MCF 10A (cell line): ENCODE results near the gene TSC22D3. TPM values are rescaled to one million over a fixed set of nuclear protein-coding genes. Genes with fewer than 3 reads are reported as not detected.

Source experiments
- BruUV-seq: library from RNA; stranded (reverse); fragments of 400-500 nt; replicated peaks from 2 replicates; lab custom pipeline; 2021; lab: Mats Ljungman, UMichigan
- CTCF ChIA-PET: fragments of 300-600 bp; sonication (Branson Sonifier 250); formaldehyde crosslinking; extraction: SDS; loops from one replicate; lab custom pipeline; 2021; ENCODE audit warnings: antibody characterized with exemption, inconsistent platforms; lab: Yijun Ruan, JAX
- POLR2A ChIA-PET: fragments of 300-600, 350-650 bp; sonication (Branson Sonifier 250); formaldehyde crosslinking; extraction: SDS; loops from one replicate; lab custom pipeline; 2020; ENCODE audit warnings: antibody characterized with exemption, inconsistent platforms; lab: Yijun Ruan, JAX
- DNase-seq: peaks from one replicate; pipeline ENCODE4 v3.0.0-alpha.2; 2018; ENCODE audit not compliant: unreplicated experiment
- H3K27ac Mint-ChIP-seq: one replicate; pipeline ENCODE4 v1.8.0; 2022; ENCODE audit warnings: mild to moderate bottlenecking, low read depth, mixed read lengths; ENCODE audit not compliant: unreplicated experiment
- H3K27me3 Mint-ChIP-seq: one replicate; pipeline ENCODE4 v1.8.0; 2022; ENCODE audit warnings: mixed read lengths; ENCODE audit not compliant: insufficient read depth, unreplicated experiment
- H3K36me3 Mint-ChIP-seq: one replicate; pipeline ENCODE4 v1.8.0; 2022; ENCODE audit warnings: mild to moderate bottlenecking, moderate library complexity, mixed read lengths; ENCODE audit not compliant: insufficient read depth, unreplicated experiment
- H3K4me1 Mint-ChIP-seq: one replicate; pipeline ENCODE4 v1.8.0; 2022; ENCODE audit warnings: mixed read lengths; ENCODE audit not compliant: insufficient read depth, unreplicated experiment
- H3K4me3 Mint-ChIP-seq: one replicate; pipeline ENCODE4 v1.8.0; 2022; ENCODE audit warnings: mild to moderate bottlenecking, moderate library complexity, mixed read lengths; ENCODE audit not compliant: unreplicated experiment
- H3K9me3 Mint-ChIP-seq: one replicate; pipeline ENCODE4 v1.8.0; 2022; ENCODE audit warnings: mixed read lengths; ENCODE audit not compliant: unreplicated experiment
- CTCF ChIP-seq: fragments of 200-600 bp; IDR thresholded peaks from one replicate; pipeline ENCODE4 v1.8.0; 2022; ENCODE audit warnings: antibody characterized with exemption, mild to moderate bottlenecking; ENCODE audit not compliant: unreplicated experiment
- intact Hi-C: fragments of 100-400 bp; cut with micrococcal nuclease; formaldehyde crosslinking; loops from 2 replicates; pipeline ENCODE4 v1.14.1; 2022
- total RNA-seq: library from RNA; stranded (reverse); gene quantifications from 2 replicates; pipeline ENCODE4 v1.2.3, GENCODE V29; 2022

TSC22D3 gene
- total RNA-seq, 1 experiment from 2014 or later, result 124 TPM

DNA sequence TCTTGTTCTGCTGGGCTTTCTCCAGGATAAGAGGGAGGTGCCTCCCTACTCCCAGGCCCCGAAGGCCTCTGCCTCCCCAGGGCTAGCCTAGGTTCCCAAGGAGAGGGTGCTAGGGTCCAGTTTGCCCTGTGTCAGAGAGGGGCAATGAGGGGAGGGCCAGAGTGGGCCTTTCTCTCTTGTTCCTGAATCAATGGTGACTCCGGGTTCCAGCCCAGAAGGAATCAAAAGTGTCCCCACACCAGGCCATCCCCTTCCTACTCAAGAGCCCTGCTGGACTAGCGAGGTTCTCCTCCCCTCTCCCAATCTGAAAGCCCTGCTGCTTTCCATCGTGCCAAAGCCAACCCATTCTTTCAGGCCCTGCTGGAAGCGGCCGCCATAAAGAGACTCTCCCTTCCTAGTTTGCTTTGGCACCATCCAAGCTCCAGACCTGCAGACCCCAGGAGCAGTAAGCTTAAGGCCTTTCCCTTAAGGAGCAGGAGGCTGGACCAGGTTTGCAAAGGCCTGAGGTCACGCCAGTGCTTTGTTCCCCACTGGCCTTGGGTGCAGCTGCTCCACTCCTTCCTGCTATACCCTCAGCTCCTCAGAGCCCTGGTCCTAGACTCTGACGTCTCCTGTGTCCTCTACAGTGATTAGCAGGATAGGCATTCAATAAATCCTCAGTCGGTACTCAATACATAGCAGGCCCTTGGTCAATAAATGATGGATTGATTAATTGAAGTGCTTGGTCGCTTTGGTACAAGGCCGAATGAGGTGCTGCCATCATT is 10.6 kb downstream of the TSC22D3 start:
- no peak overlapping the region for H3K27ac Mint-ChIP-seq
- H3K4me1 Mint-ChIP-seq, result no peaks in the 10 kb centered on the region
- TF ChIP-seq CTCF, result no peak
- H3K4me3 Mint-ChIP-seq, result no peak overlapping the region
- intact Hi-C loops, result no loop called here
- no peaks in the 10 kb centered on the region for H3K9me3 Mint-ChIP-seq
- BruUV-seq, result no TSS peak
- H3K36me3 Mint-ChIP-seq, result peaks cover 4% of the 10 kb centered on the region
- POLR2A ChIA-PET, result interaction anchor here (1.0 to 3.3 kb wide), 7 partner anchors 10 to 54 kb away, joined by 4 to 21 read pairs (median 8); no protein-coding TSS in a partner anchor
- peaks cover 69% of the 10 kb centered on the region for H3K27me3 Mint-ChIP-seq
- CTCF ChIA-PET, result interaction anchor here (0.6 to 1.6 kb wide), 3 partner anchors 9 to 596 kb away, joined by 3 to 6 read pairs (median 4); no protein-coding TSS in a partner anchor
- no peak for DNase-seq

- DNase-seq, result no peak
- Mint-ChIP-seq H3K9me3 (no peaks in the 10 kb centered on the region), H3K27ac (no peak overlapping the region), H3K4me1 (no peaks in the 10 kb centered on the region), H3K4me3 (no peak overlapping the region), H3K27me3 (peaks cover 76% of the 10 kb centered on the region), H3K36me3 (peaks cover 10% of the 10 kb centered on the region)
- TF ChIP-seq CTCF, result no peak
- no TSS peak for BruUV-seq
- CTCF ChIA-PET, result no interaction called here
- POLR2A ChIA-PET, result interaction anchor here (0.9 to 1.5 kb wide), 4 partner anchors 12 to 52 kb away, joined by 3 to 4 read pairs (median 4); partner anchors contain the start of gene TSC22D3
- intact Hi-C loops, result no loop called here
Measured at GRCh38 chrX:107763647-107764046, 11.9 kb downstream of the TSC22D3 start.

DNA sequence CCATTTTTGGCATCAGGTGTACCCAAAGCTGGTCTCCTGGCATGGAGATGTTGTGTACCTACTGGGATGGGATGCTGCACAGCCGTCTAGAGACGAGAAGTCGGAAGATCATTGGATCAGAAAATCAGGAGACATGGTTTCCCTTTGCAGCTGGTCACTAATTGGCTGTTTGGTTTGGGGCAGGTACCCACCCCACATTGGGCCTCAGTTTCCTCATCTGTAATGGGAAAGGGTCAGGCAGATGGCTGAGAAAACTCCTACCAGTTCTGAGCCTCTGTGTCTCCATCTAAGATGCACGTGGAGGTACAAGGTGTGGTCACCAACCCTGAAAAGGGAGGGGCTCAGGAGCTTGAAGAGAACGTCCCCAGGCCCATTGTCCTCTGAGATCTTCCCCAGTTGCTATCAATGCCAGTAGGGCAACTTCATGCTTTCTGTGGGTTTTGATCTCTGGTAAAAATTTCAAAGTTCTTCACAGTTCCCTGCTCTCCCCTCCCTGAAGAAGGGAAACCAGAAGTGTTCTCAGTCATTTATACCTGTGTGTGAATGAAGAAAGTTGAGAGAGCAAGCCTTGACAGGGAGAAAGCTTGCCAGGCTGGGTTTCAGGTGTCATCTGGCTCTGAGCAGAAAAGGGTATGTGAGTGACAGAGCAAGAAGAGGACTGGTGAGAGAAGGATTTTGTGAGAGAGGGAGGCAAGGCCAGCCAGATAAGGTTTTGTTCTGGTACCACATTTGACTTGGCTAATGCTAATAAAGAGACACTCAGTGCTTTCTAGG is 15.1 kb downstream of the TSC22D3 start:
- H3K27ac Mint-ChIP-seq, result no peak overlapping the region
- no peaks in the 10 kb centered on the region for H3K9me3 Mint-ChIP-seq
- H3K4me3 Mint-ChIP-seq, result no peak overlapping the region
- H3K36me3 Mint-ChIP-seq, result peaks cover 10% of the 10 kb centered on the region
- ChIA-PET POLR2A (interaction anchor here (2.0 kb wide), 1 partner anchor 8 kb away, joined by 6 read pairs; no protein-coding TSS in a partner anchor), CTCF (interaction anchor here (1.1 to 1.8 kb wide), 2 partner anchors 9 to 14 kb away, joined by 3 to 4 read pairs; no protein-coding TSS in a partner anchor)
- peaks cover 84% of the 10 kb centered on the region for H3K27me3 Mint-ChIP-seq
- BruUV-seq, result no TSS peak
- intact Hi-C loops, result no loop called here
- no peak for DNase-seq
- TF ChIP-seq CTCF, result no peak
- no peaks in the 10 kb centered on the region for H3K4me1 Mint-ChIP-seq
